ENCODE data around the gene RTN4R. TPM values are rescaled to one million over a fixed set of nuclear protein-coding genes. Genes with fewer than 3 reads are reported as not detected.

Gene RTN4R
- total RNA-seq, 1 experiment from 2014 or later = 9.6 TPM

- ChIA-PET CTCF (no interaction called here), POLR2A (ENCODE audit: low non-redundant PET) (no interaction called here)
- BruUV-seq (replicated peaks) = no TSS peak
- Histone ChIP-seq H3K9me3 (ENCODE audit: low read depth, low read length, poor library complexity, severe bottlenecking) (no peaks in the 10 kb centered on the region), H3K4me1 (ENCODE audit: insufficient read depth, low read length, poor library complexity, severe bottlenecking) (peaks cover 39% of the 10 kb centered on the region), H3K27ac (ENCODE audit: low read depth, low read length, poor library complexity, severe bottlenecking) (peak overlapping the region; percentile 78), H3K36me3 (ENCODE audit: insufficient read depth, low read length, poor library complexity, severe bottlenecking) (no peaks in the 10 kb centered on the region), H3K4me3 (ENCODE audit: low read depth, low read length, poor library complexity, severe bottlenecking) (no peak overlapping the region), H3K27me3 (replicated peaks; ENCODE audit: insufficient read depth, low read depth, low read length, poor library complexity) (no peaks in the 10 kb centered on the region)
- intact Hi-C loops (cut with micrococcal nuclease; ENCODE audit: unreplicated experiment) = no loop called here
- no peak for DNase-seq (ENCODE audit: low spot score)
- TF ChIP-seq EZH2 (IDR thresholded peaks at IDR 0.05; ENCODE audit: borderline replicate concordance, low read depth, low read length, poor library complexity, severe bottlenecking) = no peak
- no peak for TF ChIP-seq CTCF (conservative IDR thresholded peaks at IDR 0.05; ENCODE audit: low read depth, low read length)
These were observed 63.3 kb downstream of the RTN4R start for GRCh38 chr22:20204806-20205205.

GRCh38 chr22:20204311-20204710 lies 63.8 kb downstream of the RTN4R start:
- TF ChIP-seq CTCF (conservative IDR thresholded peaks at IDR 0.05; ENCODE audit: low read depth, low read length) (no peak), EZH2 (IDR thresholded peaks at IDR 0.05; ENCODE audit: borderline replicate concordance, low read depth, low read length, poor library complexity, severe bottlenecking) (no peak)
- Histone ChIP-seq H3K9me3 (ENCODE audit: low read depth, low read length, poor library complexity, severe bottlenecking) (no peaks in the 10 kb centered on the region), H3K27ac (ENCODE audit: low read depth, low read length, poor library complexity, severe bottlenecking) (peak overlapping the region; percentile 78), H3K36me3 (ENCODE audit: insufficient read depth, low read length, poor library complexity, severe bottlenecking) (no peaks in the 10 kb centered on the region), H3K27me3 (replicated peaks; ENCODE audit: insufficient read depth, low read depth, low read length, poor library complexity) (no peaks in the 10 kb centered on the region), H3K4me1 (ENCODE audit: insufficient read depth, low read length, poor library complexity, severe bottlenecking) (peaks cover 39% of the 10 kb centered on the region), H3K4me3 (ENCODE audit: low read depth, low read length, poor library complexity, severe bottlenecking) (no peak overlapping the region)
- CTCF ChIA-PET = no interaction called here
- intact Hi-C loops (cut with micrococcal nuclease; ENCODE audit: unreplicated experiment) = no loop called here
- DNase-seq (ENCODE audit: low spot score) = no peak
- BruUV-seq (replicated peaks) = no TSS peak
- POLR2A ChIA-PET (ENCODE audit: low non-redundant PET) = no interaction called here

- Histone ChIP-seq H3K27me3 (replicated peaks; ENCODE audit: insufficient read depth, low read depth, low read length, poor library complexity) (no peaks in the 10 kb centered on the region), H3K9me3 (ENCODE audit: low read depth, low read length, poor library complexity, severe bottlenecking) (no peaks in the 10 kb centered on the region), H3K36me3 (ENCODE audit: insufficient read depth, low read length, poor library complexity, severe bottlenecking) (no peaks in the 10 kb centered on the region), H3K4me3 (ENCODE audit: low read depth, low read length, poor library complexity, severe bottlenecking) (no peak overlapping the region), H3K27ac (ENCODE audit: low read depth, low read length, poor library complexity, severe bottlenecking) (peak overlapping the region; percentile 78), H3K4me1 (ENCODE audit: insufficient read depth, low read length, poor library complexity, severe bottlenecking) (peaks cover 39% of the 10 kb centered on the region)
- no peak for TF ChIP-seq CTCF (conservative IDR thresholded peaks at IDR 0.05; ENCODE audit: low read depth, low read length)
- TF ChIP-seq EZH2 (IDR thresholded peaks at IDR 0.05; ENCODE audit: borderline replicate concordance, low read depth, low read length, poor library complexity, severe bottlenecking) = no peak
- intact Hi-C loops (cut with micrococcal nuclease; ENCODE audit: unreplicated experiment) = no loop called here
- BruUV-seq (replicated peaks) = no TSS peak
- CTCF ChIA-PET = no interaction called here
- DNase-seq (ENCODE audit: low spot score) = no peak
- POLR2A ChIA-PET (ENCODE audit: low non-redundant PET) = no interaction called here
These were observed 64.4 kb downstream of the RTN4R start for GRCh38 chr22:20203552-20204201.

Measured in A673 (cell line).